HL-60 (cell line): Measurements from ENCODE around the gene SDE2.
"Not testable (repeated sequence)": the region's sequence is repeated elsewhere in the genome, so short reads cannot be mapped to it uniquely, and the experiment has no call there.

ENCODE experiments used
- GABPA ChIP-seq: IDR thresholded peaks from 2 replicates; pipeline ENCODE4 v1.6.1; 2012; ENCODE audit warnings: low read depth
- SPI1 ChIP-seq: IDR thresholded peaks from 2 replicates; pipeline ENCODE4 v1.6.1; 2012; ENCODE audit warnings: low read depth, mild to moderate bottlenecking, borderline replicate concordance
- TF ChIP-seq, protein P1 (sequence below): IDR thresholded peaks from one replicate; pipeline ENCODE4 v1.5.1; 2011; ENCODE audit warnings: low read length, control low read depth, inconsistent platforms; ENCODE audit not compliant: insufficient read depth
- TF ChIP-seq, protein P2 (sequence below): IDR thresholded peaks from 2 replicates; pipeline ENCODE4 v1.6.1; 2012; ENCODE audit warnings: low read depth; ENCODE audit not compliant: insufficient replicate concordance

DNA sequence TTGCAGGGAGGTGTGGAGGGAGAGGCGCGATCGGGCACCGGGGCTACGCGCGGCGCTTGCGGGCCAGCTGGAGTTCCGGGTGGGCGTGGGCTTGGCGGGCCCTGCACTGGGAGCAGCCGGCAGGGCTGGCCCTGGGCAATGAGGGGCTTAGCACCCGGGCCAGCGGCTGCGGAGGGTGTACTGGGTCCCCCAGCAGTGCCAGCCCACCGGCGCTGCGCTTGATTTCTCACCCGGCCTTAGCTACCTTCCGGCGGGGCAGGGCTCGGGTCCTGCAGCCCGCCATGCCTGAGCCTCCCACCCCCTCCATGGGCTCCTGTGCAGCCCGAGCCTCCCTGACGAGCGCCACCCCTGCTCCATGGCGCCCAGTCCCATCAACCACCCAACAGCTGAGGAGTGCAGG, 29.4 kb downstream of the SDE2 start:
- TF ChIP-seq, protein P1, sequence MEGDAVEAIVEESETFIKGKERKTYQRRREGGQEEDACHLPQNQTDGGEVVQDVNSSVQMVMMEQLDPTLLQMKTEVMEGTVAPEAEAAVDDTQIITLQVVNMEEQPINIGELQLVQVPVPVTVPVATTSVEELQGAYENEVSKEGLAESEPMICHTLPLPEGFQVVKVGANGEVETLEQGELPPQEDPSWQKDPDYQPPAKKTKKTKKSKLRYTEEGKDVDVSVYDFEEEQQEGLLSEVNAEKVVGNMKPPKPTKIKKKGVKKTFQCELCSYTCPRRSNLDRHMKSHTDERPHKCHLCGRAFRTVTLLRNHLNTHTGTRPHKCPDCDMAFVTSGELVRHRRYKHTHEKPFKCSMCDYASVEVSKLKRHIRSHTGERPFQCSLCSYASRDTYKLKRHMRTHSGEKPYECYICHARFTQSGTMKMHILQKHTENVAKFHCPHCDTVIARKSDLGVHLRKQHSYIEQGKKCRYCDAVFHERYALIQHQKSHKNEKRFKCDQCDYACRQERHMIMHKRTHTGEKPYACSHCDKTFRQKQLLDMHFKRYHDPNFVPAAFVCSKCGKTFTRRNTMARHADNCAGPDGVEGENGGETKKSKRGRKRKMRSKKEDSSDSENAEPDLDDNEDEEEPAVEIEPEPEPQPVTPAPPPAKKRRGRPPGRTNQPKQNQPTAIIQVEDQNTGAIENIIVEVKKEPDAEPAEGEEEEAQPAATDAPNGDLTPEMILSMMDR: not testable (repeated sequence)
- TF ChIP-seq SPI1, GABPA: not testable (repeated sequence)
- TF ChIP-seq, protein P2, sequence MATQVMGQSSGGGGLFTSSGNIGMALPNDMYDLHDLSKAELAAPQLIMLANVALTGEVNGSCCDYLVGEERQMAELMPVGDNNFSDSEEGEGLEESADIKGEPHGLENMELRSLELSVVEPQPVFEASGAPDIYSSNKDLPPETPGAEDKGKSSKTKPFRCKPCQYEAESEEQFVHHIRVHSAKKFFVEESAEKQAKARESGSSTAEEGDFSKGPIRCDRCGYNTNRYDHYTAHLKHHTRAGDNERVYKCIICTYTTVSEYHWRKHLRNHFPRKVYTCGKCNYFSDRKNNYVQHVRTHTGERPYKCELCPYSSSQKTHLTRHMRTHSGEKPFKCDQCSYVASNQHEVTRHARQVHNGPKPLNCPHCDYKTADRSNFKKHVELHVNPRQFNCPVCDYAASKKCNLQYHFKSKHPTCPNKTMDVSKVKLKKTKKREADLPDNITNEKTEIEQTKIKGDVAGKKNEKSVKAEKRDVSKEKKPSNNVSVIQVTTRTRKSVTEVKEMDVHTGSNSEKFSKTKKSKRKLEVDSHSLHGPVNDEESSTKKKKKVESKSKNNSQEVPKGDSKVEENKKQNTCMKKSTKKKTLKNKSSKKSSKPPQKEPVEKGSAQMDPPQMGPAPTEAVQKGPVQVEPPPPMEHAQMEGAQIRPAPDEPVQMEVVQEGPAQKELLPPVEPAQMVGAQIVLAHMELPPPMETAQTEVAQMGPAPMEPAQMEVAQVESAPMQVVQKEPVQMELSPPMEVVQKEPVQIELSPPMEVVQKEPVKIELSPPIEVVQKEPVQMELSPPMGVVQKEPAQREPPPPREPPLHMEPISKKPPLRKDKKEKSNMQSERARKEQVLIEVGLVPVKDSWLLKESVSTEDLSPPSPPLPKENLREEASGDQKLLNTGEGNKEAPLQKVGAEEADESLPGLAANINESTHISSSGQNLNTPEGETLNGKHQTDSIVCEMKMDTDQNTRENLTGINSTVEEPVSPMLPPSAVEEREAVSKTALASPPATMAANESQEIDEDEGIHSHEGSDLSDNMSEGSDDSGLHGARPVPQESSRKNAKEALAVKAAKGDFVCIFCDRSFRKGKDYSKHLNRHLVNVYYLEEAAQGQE: not testable (repeated sequence)
